ENCODE measurements around the gene RNF32.

RNF32 gene

DNA sequence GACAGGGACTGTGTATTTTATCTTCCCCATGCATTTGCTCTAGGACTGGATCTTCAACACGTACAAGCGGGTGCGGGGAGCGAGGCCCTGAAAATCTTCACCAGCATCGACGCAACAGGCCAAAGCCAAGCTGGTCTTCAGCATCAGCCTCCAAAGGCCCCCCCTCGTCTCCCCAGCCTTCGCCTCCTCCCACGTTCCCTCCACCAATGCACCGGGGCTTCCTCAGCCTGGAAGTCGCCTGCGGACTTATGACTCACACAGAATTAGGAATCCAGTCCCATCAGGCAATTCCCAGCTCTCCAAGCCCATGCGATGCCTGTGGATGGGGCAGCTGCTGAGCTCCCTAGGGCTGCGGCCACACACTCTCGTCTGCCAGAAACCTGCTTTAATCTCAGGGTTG, 36.3 kb upstream of the RNF32 start:
- H2AFZ ChIP-seq (ENCODE audit: low read depth, low read length): no peak overlapping the region
- TF ChIP-seq, protein P1, sequence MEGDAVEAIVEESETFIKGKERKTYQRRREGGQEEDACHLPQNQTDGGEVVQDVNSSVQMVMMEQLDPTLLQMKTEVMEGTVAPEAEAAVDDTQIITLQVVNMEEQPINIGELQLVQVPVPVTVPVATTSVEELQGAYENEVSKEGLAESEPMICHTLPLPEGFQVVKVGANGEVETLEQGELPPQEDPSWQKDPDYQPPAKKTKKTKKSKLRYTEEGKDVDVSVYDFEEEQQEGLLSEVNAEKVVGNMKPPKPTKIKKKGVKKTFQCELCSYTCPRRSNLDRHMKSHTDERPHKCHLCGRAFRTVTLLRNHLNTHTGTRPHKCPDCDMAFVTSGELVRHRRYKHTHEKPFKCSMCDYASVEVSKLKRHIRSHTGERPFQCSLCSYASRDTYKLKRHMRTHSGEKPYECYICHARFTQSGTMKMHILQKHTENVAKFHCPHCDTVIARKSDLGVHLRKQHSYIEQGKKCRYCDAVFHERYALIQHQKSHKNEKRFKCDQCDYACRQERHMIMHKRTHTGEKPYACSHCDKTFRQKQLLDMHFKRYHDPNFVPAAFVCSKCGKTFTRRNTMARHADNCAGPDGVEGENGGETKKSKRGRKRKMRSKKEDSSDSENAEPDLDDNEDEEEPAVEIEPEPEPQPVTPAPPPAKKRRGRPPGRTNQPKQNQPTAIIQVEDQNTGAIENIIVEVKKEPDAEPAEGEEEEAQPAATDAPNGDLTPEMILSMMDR (IDR thresholded peaks at IDR 0.05; ENCODE audit: low read depth, low read length): no peak
- TF ChIP-seq EZH2phosphoT487 (IDR thresholded peaks at IDR 0.05; ENCODE audit: low read depth): no peak
- no peak overlapping the region for H3K27ac ChIP-seq (ENCODE audit: low read length)
- no peak overlapping the region for H3K4me2 ChIP-seq (ENCODE audit: low read length)
- no peaks in the 10 kb centered on the region for H3K79me2 ChIP-seq (ENCODE audit: low read length)
- H4K20me1 ChIP-seq (ENCODE audit: insufficient read depth, low read length): no peaks in the 10 kb centered on the region
- no peak overlapping the region for H3K4me3 ChIP-seq (ENCODE audit: low read length)
- H3K36me3 ChIP-seq (replicated peaks; ENCODE audit: low read depth, low read length): no peaks in the 10 kb centered on the region
- H3K9me3 ChIP-seq (ENCODE audit: insufficient read depth, low read length): no peaks in the 10 kb centered on the region
- peaks cover 7% of the 10 kb centered on the region for H3K27me3 ChIP-seq (ENCODE audit: low read depth, low read length)
- H3K9ac ChIP-seq (ENCODE audit: low read length): no peak overlapping the region
- no peaks in the 10 kb centered on the region for H3K4me1 ChIP-seq (ENCODE audit: low read length)

DNA sequence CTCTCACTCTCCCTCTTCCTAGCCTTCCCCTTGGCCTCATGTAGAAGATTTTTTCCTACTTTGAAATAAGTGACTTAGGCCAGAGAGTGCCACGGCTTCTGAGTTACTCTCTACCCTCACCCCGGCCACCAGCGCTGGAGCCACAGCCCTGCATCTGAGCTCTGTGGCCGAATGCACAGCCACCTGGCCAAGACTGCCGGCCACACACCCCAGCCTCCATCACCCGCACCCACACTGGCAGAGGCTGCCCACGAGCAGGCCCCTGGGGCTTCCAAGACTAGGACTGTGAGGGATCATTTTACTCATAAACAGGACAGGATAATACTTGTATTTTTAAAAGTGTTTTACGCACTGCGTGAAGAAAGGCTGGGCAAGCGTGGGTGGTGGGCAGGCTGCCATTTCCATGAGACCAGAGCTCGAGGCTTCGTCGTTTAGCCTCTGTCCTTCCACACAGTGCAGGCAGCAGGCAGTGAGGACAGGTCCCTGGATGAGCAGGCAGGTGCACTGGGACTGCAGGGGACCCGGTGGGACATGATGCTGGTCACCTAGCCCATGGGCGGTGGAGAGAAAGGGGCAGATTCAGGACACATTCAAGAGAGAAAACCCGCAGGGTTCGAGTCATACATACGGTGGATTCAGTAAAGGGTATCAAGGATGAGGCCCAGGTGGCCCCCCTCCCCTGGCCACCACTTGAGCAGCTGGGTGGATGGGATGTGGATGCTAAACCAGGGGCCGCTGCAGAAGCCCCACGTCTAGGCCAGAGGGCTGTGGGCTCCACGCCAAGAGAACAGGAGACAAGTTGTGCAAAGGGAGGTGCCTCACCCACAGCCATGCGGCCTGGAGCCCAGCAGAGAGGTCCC, 35.5 kb upstream of the RNF32 start:
- Histone ChIP-seq H4K20me1 (ENCODE audit: insufficient read depth, low read length) (no peaks in the 10 kb centered on the region), H3K27ac (ENCODE audit: low read length) (no peak overlapping the region)
- no peak for TF ChIP-seq EZH2phosphoT487 (IDR thresholded peaks at IDR 0.05; ENCODE audit: low read depth)
- TF ChIP-seq, protein P1 (IDR thresholded peaks at IDR 0.05; ENCODE audit: low read depth, low read length): no peak

DNA sequence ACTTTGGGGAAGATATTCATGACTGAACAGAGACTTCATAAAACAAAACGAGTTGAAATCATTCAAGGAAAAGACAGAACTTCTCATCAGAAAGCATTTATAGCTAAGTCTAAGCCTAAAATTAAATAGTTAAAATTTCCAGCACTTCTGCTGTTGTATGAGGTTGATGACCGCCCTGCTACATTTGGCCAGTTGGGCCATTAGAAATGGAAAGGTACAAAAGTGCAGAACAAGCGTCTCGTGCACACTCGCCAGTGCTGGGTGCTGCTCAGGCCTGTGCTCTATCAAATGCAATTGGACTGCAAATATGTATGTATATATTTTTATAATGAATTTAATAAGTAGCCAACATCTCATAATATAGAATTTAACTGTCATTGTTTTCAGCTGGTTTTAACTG, 34.4 kb upstream of the RNF32 start:
- no peaks in the 10 kb centered on the region for H3K36me3 ChIP-seq (replicated peaks; ENCODE audit: low read depth, low read length)
- no peaks in the 10 kb centered on the region for H3K9me3 ChIP-seq (ENCODE audit: insufficient read depth, low read length)
- no peak overlapping the region for H3K4me2 ChIP-seq (ENCODE audit: low read length)
- H3K4me1 ChIP-seq (ENCODE audit: low read length): no peaks in the 10 kb centered on the region
- no peak for TF ChIP-seq EZH2phosphoT487 (IDR thresholded peaks at IDR 0.05; ENCODE audit: low read depth)
- TF ChIP-seq, protein P1 (IDR thresholded peaks at IDR 0.05; ENCODE audit: low read depth, low read length): no peak
- no peak overlapping the region for H2AFZ ChIP-seq (ENCODE audit: low read depth, low read length)
- no peaks in the 10 kb centered on the region for H4K20me1 ChIP-seq (ENCODE audit: insufficient read depth, low read length)
- no peak overlapping the region for H3K4me3 ChIP-seq (ENCODE audit: low read length)
- no peak overlapping the region for H3K9ac ChIP-seq (ENCODE audit: low read length)
- no peak overlapping the region for H3K27ac ChIP-seq (ENCODE audit: low read length)
- no peaks in the 10 kb centered on the region for H3K79me2 ChIP-seq (ENCODE audit: low read length)
- H3K27me3 ChIP-seq (ENCODE audit: low read depth, low read length): peaks cover 16% of the 10 kb centered on the region

More for the DNA sequence above, 35.5 kb upstream of the RNF32 start:
- Histone ChIP-seq H3K4me1 (ENCODE audit: low read length) (no peaks in the 10 kb centered on the region), H3K4me3 (ENCODE audit: low read length) (no peak overlapping the region), H3K36me3 (replicated peaks; ENCODE audit: low read depth, low read length) (no peaks in the 10 kb centered on the region), H3K27me3 (ENCODE audit: low read depth, low read length) (peaks cover 14% of the 10 kb centered on the region), H3K79me2 (ENCODE audit: low read length) (no peaks in the 10 kb centered on the region), H2AFZ (ENCODE audit: low read depth, low read length) (no peak overlapping the region), H3K9me3 (ENCODE audit: insufficient read depth, low read length) (no peaks in the 10 kb centered on the region), H3K9ac (ENCODE audit: low read length) (no peak overlapping the region), H3K4me2 (ENCODE audit: low read length) (no peak overlapping the region)

DNA sequence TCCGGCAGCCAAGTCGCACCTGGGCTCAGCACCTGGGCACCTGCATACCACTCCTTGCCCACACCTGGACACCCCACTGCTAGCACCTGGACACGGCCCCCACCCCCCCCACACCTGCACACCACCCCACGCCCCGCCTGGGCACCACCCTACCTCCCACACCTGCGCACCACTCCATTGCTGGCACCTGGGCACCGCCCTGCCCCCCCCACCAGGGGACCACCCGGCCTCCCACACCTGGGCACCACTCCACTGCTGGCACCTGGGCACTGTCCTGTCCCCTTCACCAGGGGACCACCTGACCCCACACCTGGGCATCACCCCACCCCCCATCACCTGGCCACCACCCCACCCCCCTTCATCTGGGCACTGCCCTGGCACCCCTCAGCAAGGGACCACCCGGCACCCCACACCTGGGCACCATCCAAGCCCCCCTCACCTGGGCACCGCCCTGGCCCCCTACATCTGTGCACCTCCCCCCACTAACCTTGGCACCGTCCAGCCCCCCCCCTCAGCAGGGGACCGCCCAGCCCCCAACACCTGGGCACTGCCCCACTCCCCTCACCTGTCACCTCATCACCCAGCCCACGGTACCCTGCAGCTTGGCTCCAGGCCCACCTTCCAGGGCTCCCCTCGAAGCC, 33.8 kb upstream of the RNF32 start:
- Histone ChIP-seq H3K27me3 (ENCODE audit: low read depth, low read length) (peaks cover 16% of the 10 kb centered on the region), H3K9ac (ENCODE audit: low read length) (no peak overlapping the region), H3K4me1 (ENCODE audit: low read length) (no peaks in the 10 kb centered on the region)

More for the DNA sequence above, 33.8 kb upstream of the RNF32 start:
- Histone ChIP-seq H3K4me2 (ENCODE audit: low read length) (no peak overlapping the region), H3K4me3 (ENCODE audit: low read length) (no peak overlapping the region), H4K20me1 (ENCODE audit: insufficient read depth, low read length) (no peaks in the 10 kb centered on the region), H3K79me2 (ENCODE audit: low read length) (no peaks in the 10 kb centered on the region), H2AFZ (ENCODE audit: low read depth, low read length) (no peak overlapping the region), H3K27ac (ENCODE audit: low read length) (no peak overlapping the region), H3K9me3 (ENCODE audit: insufficient read depth, low read length) (no peaks in the 10 kb centered on the region), H3K36me3 (replicated peaks; ENCODE audit: low read depth, low read length) (no peaks in the 10 kb centered on the region)
- TF ChIP-seq EZH2phosphoT487 (IDR thresholded peaks at IDR 0.05; ENCODE audit: low read depth): no peak
- TF ChIP-seq, protein P1 (IDR thresholded peaks at IDR 0.05; ENCODE audit: low read depth, low read length): no peak
